NCI-H1417 treated with DMSO at 0.1 percent for 48 hours (cell line): Measurements from ENCODE around the gene SRSF1.
"Not testable (repeated sequence)": the region's sequence is repeated elsewhere in the genome, so short reads cannot be mapped to it uniquely, and the experiment has no call there.

Source experiments
- DNase-seq: peaks from one replicate; lab custom pipeline; 2025; lab: John Stamatoyannopoulos, UW

The SRSF1 gene

GRCh38 chr17:57965521-57966160 lies 41.4 kb downstream of the SRSF1 start:
- no peak for DNase-seq

DNA sequence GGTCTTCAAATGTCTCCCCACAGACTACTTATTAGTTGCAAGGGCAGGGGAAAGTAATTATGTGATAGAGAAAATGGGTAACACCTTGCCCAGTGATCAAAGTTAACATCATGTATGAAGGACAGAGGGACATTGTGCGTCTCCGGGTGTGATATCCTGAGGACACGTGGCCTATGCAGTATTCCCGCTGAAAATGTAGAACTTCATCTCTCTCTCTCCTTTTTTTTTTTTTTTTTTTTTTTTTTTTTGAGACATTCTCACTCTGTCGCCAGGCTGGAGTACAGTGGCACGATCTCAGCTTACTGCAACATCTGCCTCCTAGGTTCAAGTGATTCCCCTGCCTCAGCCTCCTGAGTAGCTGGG lies 43.9 kb downstream of the SRSF1 start:
- no peak for DNase-seq

GRCh38 chr17:57962279-57963148 lies 44.5 kb downstream of the SRSF1 start:
- no peak for DNase-seq

- no peak for DNase-seq
Observed at GRCh38 chr17:57959929-57960328, 47.1 kb downstream of the SRSF1 start.

GRCh38 chr17:57958391-57958790 lies 48.7 kb downstream of the SRSF1 start:
- not testable (repeated sequence) for DNase-seq

GRCh38 chr17:57957886-57958285 lies 49.2 kb downstream of the SRSF1 start:
- DNase-seq = no peak

DNA sequence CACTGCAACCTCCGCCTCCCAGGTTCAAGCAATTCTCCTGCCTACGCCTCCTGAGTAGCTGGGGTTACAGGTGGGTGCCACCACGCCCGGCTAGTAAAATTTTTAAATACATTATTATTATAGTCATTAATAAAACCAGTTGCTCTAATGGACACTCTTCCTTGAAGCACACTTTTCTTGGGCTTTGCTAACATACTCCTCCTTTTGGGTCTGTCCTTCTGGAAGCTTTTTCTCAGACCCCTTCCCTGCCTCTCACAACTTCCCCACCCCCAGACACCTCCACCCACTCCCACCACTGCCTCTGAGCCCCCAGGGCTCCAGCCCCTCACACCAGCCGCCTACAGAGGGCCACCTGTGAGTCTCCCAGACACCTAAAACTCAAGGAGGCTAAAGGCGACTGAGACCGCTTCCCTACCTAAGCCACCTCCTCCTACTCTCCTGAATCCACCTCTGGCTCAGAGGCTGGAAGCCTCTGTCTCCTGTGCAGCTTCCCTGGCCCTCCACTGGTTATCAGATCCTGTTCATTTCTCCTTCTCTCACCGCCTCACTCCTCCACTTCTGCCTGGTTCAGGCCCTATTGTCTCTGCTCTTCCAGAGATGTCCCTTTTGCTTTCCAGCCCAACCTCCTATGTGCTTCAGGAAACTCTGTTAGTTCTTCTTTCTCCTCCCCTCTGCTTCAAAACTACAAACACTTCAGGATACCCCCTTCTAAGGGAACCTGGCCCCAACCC lies 49.8 kb downstream of the SRSF1 start:
- DNase-seq = no peak

DNA sequence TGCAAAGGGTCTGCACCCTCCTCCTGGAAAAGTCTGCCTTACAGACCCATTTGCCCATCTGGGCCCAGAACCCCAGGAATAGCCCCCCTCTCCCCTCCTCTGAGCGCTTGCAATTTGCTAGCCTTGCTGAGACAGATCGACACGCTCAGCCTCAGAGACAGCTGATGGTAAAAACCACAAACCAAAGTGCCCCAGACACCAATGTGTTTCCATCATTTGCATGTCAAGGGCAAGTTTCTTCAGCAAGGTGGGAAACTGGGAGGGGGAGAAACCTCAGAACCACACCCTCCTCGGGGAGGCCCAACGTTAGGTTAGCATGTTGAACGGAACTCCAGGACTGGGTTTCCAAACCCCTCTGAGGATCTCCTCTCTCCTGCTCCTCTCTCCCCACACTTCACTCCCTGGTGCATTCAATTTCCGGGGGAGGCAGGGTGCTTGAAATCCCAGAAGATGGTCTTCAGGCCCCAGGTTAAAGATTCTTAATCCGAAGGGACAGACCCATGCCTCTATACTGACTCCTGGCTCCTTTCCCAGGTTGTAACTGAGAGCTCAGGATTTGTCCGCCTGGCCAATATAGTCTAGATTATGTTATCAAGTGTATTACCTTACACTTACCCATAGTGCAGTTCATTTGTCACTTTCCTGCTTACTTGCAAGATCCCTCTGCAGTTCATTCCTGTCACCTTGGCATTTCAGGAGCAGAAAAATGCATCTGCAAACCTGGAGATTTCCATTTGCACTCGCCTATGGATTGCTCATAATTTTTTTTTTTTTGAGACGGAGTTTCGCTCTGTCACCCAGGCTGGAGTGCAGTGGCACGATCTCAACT lies 50.5 kb downstream of the SRSF1 start:
- no peak for DNase-seq

DNA sequence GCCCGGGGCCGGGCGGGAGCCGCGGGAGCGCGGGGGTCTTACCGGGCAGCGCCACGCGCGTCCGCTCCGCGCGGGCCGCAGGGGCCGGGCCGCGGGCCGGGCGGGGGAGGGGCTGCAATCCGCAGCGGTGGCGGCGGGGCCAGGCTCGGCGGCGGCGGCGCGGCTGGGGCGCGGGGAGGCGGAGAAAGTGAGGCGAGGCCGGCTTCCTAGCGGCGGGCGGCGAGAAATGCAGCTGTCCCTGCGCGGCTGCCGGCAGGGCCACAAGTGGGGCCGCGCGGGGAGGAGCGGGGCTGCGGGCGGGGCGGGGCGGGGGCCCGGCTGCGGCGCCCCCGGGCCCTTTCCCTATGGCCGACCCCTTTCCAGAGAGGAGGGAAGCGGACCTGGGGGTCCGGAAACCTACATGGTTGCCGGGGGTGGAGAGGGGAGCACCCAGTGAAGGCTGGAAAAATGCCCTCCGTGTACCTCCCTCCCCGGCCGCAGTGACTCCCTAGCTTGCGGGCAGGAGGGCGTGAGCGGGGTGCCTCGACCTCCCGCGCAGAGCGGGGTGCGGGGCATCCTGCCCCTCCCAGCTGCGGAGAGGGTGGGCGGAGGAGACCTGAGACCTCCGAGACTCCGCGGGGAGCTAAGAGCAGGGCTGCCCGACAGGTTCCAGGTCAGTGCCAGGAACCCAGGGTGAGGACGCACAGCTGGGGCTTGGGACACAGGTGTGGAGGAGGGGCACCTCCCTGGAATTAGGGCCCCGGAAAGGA lies 51.7 kb downstream of the SRSF1 start, which contains the start of gene CUEDC1:
Gene CUEDC1, minus strand, starts transcription at position 230 of the 749 bp plus-strand sequence. CDS start 69,848 bp downstream, outside the sequence.
- no peak for DNase-seq

DNA sequence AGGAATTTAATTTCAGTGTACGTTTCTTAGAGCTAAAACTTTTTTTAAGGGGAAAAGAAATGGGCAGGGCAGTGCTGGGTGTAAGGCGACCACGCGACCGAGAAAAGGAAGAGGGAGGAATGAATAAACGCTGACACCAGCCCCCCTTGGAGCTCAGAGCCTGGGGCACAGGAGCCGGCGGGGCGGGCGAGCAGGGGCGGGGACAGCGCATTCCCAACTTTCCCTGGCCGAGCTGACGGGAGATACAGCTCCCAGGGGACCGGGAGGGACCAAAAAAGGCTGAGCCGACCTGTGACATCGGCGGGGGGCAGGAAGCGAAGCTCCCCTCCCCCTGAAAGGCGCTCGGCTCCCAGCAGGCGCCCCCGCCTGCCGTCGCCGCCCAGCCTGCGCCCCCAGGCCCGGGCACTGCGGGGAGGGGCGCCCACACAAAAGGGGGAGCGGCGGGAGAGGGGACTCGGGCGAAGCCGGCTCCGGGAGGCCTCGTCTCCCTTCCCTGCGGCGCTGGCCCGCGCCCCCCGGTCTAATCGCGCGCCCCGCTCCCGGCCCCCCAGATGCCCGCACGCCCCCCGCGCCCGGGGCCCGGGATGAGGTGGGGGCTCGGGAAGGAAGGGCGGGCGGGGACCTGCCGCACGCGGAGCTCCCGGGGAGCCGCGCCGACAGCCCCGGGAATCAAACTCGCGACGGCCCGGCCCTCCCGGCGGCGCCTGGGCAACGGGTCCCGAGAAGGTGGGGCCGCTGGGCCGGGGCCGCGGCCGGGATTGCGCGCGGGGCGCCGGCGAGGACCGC lies 52.5 kb downstream of the SRSF1 start:
- DNase-seq = no peak

DNA sequence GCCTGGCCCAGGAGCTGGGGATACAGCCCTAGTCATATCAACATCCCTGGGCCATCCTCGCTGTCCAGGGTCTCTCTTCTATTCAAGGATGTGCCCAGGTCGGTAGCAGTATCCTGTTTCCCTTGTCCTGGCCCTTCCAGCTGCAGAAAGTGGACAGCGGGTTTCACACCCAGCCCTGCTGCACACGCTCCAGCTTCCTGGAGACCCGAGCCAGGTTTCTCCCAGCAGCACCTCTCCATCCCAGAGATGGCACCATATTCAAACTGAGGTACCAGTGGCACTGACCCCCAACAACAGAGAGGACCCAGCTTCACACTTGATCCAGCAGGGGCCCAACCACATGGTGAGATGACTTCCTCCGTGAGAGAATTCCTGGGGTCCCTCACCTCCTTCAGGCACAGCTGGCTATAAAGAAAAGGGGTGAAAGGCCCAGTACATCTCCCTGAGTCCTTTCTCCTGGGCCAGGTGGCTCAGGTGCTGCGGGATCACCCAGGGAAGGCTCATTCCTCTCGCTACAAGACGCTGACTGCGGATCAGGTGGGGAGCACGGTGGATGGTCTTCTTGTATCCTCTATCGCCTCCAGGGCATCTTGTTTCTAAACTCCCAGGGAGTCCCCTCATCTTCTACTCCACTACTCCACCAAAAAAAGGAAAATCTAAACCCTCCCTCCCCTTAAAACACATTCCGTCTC lies 53.2 kb downstream of the SRSF1 start:
- DNase-seq = no peak
